Lung (tissue), 12 donors: ENCODE measurements around the gene REXO1. TPM values are rescaled to one million over a fixed set of nuclear protein-coding genes. Genes with fewer than 3 reads are reported as not detected.
A peak's percentile ranks its signal among the peaks of the same experiment; 100 is the strongest.

Experiments
- ATAC-seq: fragments of 200-7000 bp; cut with Tn5 transposase; one replicate; pipeline ENCODE4 v1.9.1; 2020; ENCODE audit warnings: moderate number of reproducible peaks; ENCODE audit not compliant: insufficient read depth, low FRiP score
- DNase-seq, 3 donors: peaks; one replicate each; pipeline ENCODE4 v3.0.0-alpha.2; 2013 to 2017
- H3K27ac ChIP-seq, 2 donors: one replicate each; pipeline ENCODE4 v1.5.1; 2013; ENCODE audit warnings: mild to moderate bottlenecking in 2 of 2, moderate library complexity in 2 of 2, control low read depth in 1 of 2, inconsistent platforms in 1 of 2, low read depth in 1 of 2, low read length in 1 of 2
- H3K27me3 ChIP-seq, 3 donors: one replicate each; pipeline ENCODE4 v1.5.1; 2013; ENCODE audit warnings: low read length in 2 of 3; ENCODE audit not compliant: control insufficient read depth in 3 of 3, insufficient read depth in 3 of 3
- H3K36me3 ChIP-seq, 4 donors: one replicate each; pipeline ENCODE4 v1.5.1; 2013; ENCODE audit warnings: low read length in 4 of 4, mild to moderate bottlenecking in 1 of 4, moderate library complexity in 1 of 4; ENCODE audit not compliant: control insufficient read depth in 4 of 4, insufficient read depth in 4 of 4
- H3K4me1 ChIP-seq, 5 donors: one replicate each; pipeline ENCODE4 v1.5.1; 2013; ENCODE audit warnings: low read length in 5 of 5, mild to moderate bottlenecking in 2 of 5, moderate library complexity in 1 of 5; ENCODE audit not compliant: control insufficient read depth in 5 of 5, insufficient read depth in 5 of 5
- H3K4me3 ChIP-seq: one replicate; pipeline ENCODE4 v1.5.1; 2013; ENCODE audit warnings: mild to moderate bottlenecking, control low read depth, moderate library complexity
- H3K9ac ChIP-seq, 2 donors: one replicate each; pipeline ENCODE4 v1.5.1; 2013; ENCODE audit warnings: low read length in 2 of 2, control low read depth in 1 of 2; ENCODE audit not compliant: insufficient read depth in 1 of 2
- H3K9me3 ChIP-seq, 4 donors: one replicate each; pipeline ENCODE4 v1.5.1; 2013; ENCODE audit warnings: low read length in 3 of 4, mild to moderate bottlenecking in 1 of 4, moderate library complexity in 1 of 4; ENCODE audit not compliant: control insufficient read depth in 4 of 4, insufficient read depth in 3 of 4
- WGBS, 2 donors: extraction: QIAGEN DNeasy Blood & Tissue Kit; methylation state at CpG; one replicate each; pipeline ENCODE4 v1.1.7; 2013; 5-methylcytosine and 5-hydroxymethylcytosine counted together
- polyA plus RNA-seq, 2 donors: library from polyadenylated mRNA; stranded (reverse); fragments of 200-250 nt; gene quantifications; one replicate each; pipeline ENCODE4 v1.2.1, GENCODE V29; 2013
- total RNA-seq, 2 donors: library from RNA; depleted of rRNA in 1 of 2; stranded (reverse); fragments of >200 nt in 1 of 2; gene quantifications; one replicate each; pipeline ENCODE4 v1.2.1, GENCODE V29; 2014 to 2021
- TF ChIP-seq, protein P1 (sequence below): IDR thresholded peaks from 2 replicates; pipeline ENCODE4 v1.5.1; 2012; ENCODE audit warnings: mild to moderate bottlenecking; ENCODE audit errors: control extremely low read depth, extremely low read depth
- donor health status: control.
- donor health status: control.
- donor health status: Bipolar disorder and iron deficiency.
- donor health status: healthy.
- donor health status: DM: yes; HTN: yes; CAD: no.

The REXO1 gene
- total and polyA plus RNA-seq, 4 donors = 15.6 to 40.3 (median 27.2) TPM

DNA sequence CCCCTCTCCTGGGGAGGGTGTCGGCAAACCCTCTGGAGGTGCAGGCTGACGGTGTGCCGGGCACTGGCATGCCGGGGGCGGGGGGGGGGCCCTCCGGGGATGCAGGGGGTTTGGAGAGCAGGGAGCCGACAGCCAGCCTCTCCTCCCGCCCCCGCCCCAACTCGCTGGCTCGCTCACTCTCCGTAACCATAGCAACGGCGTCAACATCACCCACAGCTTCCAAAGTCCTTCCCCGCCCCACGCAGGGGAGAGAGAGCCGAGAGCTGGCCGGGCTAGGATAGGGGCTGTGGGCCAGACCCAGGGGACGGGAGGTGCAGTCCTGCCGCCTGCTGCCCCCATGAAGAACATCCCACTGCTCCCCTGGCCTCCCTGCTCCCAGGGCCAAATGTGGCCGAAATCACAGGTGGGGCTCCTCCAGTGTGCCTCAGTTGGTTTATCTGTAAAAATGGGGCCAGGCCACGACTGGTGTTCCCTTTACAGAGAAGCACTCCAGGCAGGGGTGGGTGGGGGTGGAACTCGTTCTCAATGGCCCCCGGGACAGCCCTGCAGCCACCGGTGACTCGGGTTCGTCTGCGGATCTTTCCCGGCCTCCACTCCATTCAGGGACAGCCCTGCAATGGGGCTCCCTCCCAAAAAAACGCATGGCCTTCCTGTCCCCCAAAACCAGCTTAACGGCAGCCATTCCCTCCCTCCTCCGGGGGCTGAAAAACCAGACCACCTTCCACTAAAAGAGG, 11.9 kb upstream of the REXO1 start:
- H3K9ac ChIP-seq = no peak overlapping the region
- no peak overlapping the region for H3K27ac ChIP-seq
- ATAC-seq (no peak), DNase-seq (peak; percentile 92 to 94 (median 92))
- TF ChIP-seq, protein P1, sequence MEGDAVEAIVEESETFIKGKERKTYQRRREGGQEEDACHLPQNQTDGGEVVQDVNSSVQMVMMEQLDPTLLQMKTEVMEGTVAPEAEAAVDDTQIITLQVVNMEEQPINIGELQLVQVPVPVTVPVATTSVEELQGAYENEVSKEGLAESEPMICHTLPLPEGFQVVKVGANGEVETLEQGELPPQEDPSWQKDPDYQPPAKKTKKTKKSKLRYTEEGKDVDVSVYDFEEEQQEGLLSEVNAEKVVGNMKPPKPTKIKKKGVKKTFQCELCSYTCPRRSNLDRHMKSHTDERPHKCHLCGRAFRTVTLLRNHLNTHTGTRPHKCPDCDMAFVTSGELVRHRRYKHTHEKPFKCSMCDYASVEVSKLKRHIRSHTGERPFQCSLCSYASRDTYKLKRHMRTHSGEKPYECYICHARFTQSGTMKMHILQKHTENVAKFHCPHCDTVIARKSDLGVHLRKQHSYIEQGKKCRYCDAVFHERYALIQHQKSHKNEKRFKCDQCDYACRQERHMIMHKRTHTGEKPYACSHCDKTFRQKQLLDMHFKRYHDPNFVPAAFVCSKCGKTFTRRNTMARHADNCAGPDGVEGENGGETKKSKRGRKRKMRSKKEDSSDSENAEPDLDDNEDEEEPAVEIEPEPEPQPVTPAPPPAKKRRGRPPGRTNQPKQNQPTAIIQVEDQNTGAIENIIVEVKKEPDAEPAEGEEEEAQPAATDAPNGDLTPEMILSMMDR = no peak
- peaks cover 2 to 61% (median 41%) of the 10 kb centered on the region in 5 donors for H3K4me1 ChIP-seq
- WGBS, 2 donors = 40 to 51% methylated on average over 31 to 32 of the region's 32 CpGs
- H3K4me3 ChIP-seq = no peak overlapping the region
- H3K9me3 ChIP-seq = no peaks in the 10 kb centered on the region
- no peaks in the 10 kb centered on the region for H3K36me3 ChIP-seq
- H3K27me3 ChIP-seq = no peaks in the 10 kb centered on the region

DNA sequence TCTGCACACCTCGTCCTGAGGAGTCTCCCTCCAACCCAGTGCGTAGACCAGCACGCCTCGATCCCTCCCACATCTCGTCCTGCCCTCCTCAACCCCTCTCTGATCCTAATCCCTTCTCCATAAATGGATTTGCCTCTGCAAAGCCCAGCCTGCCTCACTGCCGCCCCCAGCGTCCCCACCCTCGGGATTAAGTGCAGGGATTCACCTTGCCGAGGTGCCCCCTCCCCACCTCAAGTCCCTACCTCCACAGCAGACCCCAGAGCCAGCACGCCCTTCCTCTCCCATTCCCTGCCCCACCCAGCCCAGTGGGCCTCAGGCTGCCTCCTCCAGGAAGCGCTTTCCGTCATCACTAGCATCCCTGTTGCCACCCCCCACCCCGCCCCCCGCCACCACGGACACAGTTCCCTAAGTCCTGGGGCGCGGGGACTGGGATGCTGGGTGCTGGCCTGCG, 11.1 kb upstream of the REXO1 start:
- Histone ChIP-seq H3K9me3 (no peaks in the 10 kb centered on the region), H3K27ac (no peak overlapping the region), H3K4me1 (peaks cover 2 to 63% (median 46%) of the 10 kb centered on the region in 5 donors), H3K36me3 (peaks cover 0 to under 1% (median 0%) of the 10 kb centered on the region in 4 donors), H3K4me3 (no peak overlapping the region), H3K9ac (no peak overlapping the region), H3K27me3 (no peaks in the 10 kb centered on the region)
- no peak for ATAC-seq
- TF ChIP-seq, protein P1 = no peak
- no peak for DNase-seq
- WGBS, 2 donors = 66% methylated on average over 18 of the region's 18 CpGs

DNA sequence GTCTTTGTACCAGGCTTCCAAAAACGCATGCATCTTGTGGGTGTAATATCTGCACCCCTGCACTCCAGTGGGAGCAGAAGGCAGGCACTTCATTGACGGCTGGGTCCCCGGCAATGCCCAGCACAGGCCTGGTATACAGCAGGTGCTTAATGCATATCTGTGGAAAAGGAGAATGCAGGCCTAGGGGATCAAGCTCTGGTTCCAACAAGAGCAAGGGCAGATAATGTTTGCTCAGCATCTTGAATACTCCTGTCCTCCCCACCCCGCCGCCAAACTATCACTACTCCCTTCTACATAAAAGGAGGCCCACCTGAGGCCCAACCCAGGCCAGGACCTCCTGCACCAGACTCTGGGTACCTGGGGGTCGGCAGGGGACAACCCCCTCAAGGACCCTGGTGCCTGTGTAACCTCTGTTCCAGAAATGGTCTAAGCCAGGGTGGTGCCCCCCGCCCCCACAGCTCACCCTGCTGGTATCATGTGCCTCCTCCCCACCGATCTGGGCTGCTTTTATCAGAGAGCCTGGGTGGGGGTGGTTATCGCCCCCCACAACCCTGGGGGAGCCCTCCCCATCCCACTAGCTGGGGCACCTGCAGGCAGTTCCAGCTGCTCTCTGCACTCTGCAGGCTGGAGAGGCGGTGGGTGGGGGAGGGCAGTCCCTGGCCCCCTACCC, 10.3 kb upstream of the REXO1 start:
- Histone ChIP-seq H3K27ac (peak overlapping the region in 1 of 2 donors; percentile 46), H3K9me3 (no peaks in the 10 kb centered on the region), H3K27me3 (no peaks in the 10 kb centered on the region), H3K4me1 (peaks cover 2 to 69% (median 49%) of the 10 kb centered on the region in 5 donors), H3K4me3 (no peak overlapping the region), H3K9ac (no peak overlapping the region), H3K36me3 (peaks cover 0 to 3% (median 0%) of the 10 kb centered on the region in 4 donors)
- ATAC-seq (no peak), DNase-seq (no peak)
- 48 to 75% methylated on average over 9 to 10 of the region's 10 CpGs for WGBS, 2 donors
- TF ChIP-seq, protein P1 = no peak
